OCI-LY1 (cell line): Measurements from ENCODE around the gene E4F1.

ENCODE experiments used
- CTCF ChIP-seq: fragments of 200-600 bp; sonication (generic), shearing (Covaris generic); IDR thresholded peaks from 2 replicates; pipeline ENCODE4 v1.5.1; 2017; ENCODE audit warnings: mild to moderate bottlenecking, antibody characterized with exemption, low read length, moderate library complexity, mixed read lengths
- EZH2 ChIP-seq: fragments of 200-600 bp; sonication (generic), shearing (Covaris generic); IDR thresholded peaks from 2 replicates; pipeline ENCODE4 v1.8.0; 2017; ENCODE audit warnings: borderline replicate concordance, mixed run types, mild to moderate bottlenecking, antibody characterized with exemption, low read length, moderate library complexity, mixed read lengths

- no peak for TF ChIP-seq CTCF
- no peak for TF ChIP-seq EZH2
Measured at GRCh38 chr16:2194166-2194834, 29.1 kb upstream of the E4F1 start.
